CD4-positive, alpha-beta T cell treated with Interleukin-2 at 100 ng/mL for 4 hours (primary cell): ENCODE measurements around the gene GNPAT.
A peak's percentile ranks its signal among the peaks of the same experiment; 100 is the strongest.
"Not testable (repeated sequence)": the region's sequence is repeated elsewhere in the genome, so short reads cannot be mapped to it uniquely, and the experiment has no call there.

Source experiments
- DNase-seq: peaks from one replicate; pipeline ENCODE4 v3.0.0-alpha.2; 2020; ENCODE audit warnings: low spot score

The GNPAT gene

GRCh38 chr1:231240883-231241735, at the start of gene GNPAT:
Gene GNPAT (plus strand): TSS chr1:231241212. CDS start chr1:231241379, 167 bp downstream.
- DNase-seq: peak; percentile 90

- DNase-seq: no peak
Observed at GRCh38 chr1:231192620-231193163, 48.3 kb upstream of the GNPAT start.

- DNase-seq: no peak
Observed at GRCh38 chr1:231193710-231194340, 47.2 kb upstream of the GNPAT start.

- no peak for DNase-seq
Observed at GRCh38 chr1:231194476-231194842, 46.6 kb upstream of the GNPAT start.

GRCh38 chr1:231194843-231195516, 46.0 kb upstream of the GNPAT start:
- DNase-seq: no peak

GRCh38 chr1:231196307-231196706, 44.7 kb upstream of the GNPAT start:
- no peak for DNase-seq

GRCh38 chr1:231196728-231197127, 44.3 kb upstream of the GNPAT start:
- DNase-seq: no peak

GRCh38 chr1:231199868-231200267, 41.1 kb upstream of the GNPAT start:
- no peak for DNase-seq

- DNase-seq: no peak
Observed at GRCh38 chr1:231200388-231201031, 40.5 kb upstream of the GNPAT start.

- no peak for DNase-seq
Observed at GRCh38 chr1:231201375-231201978, 39.5 kb upstream of the GNPAT start.

GRCh38 chr1:231201979-231202633, 38.9 kb upstream of the GNPAT start:
- no peak for DNase-seq

- DNase-seq: no peak
Observed at GRCh38 chr1:231203259-231204057, 37.6 kb upstream of the GNPAT start.

- DNase-seq: no peak
Observed at GRCh38 chr1:231206856-231207255, 34.2 kb upstream of the GNPAT start.

- no peak for DNase-seq
Observed at GRCh38 chr1:231207437-231207836, 33.6 kb upstream of the GNPAT start.

GRCh38 chr1:231208980-231209379, 32.0 kb upstream of the GNPAT start:
- no peak for DNase-seq

- no peak for DNase-seq
Observed at GRCh38 chr1:231209531-231209930, 31.5 kb upstream of the GNPAT start.

GRCh38 chr1:231210126-231210525, 30.9 kb upstream of the GNPAT start:
- DNase-seq: no peak

- DNase-seq: peak; percentile 91
Observed at GRCh38 chr1:231211005-231211857, 29.8 kb upstream of the GNPAT start.

- not testable (repeated sequence) for DNase-seq
Observed at GRCh38 chr1:231212301-231212700, 28.7 kb upstream of the GNPAT start.
